Calu3 (cell line): ENCODE measurements around the gene OLFML3. TPM values are rescaled to one million over a fixed set of nuclear protein-coding genes. Genes with fewer than 3 reads are reported as not detected.

Source experiments
- BruUV-seq: library from RNA; stranded (reverse); fragments of 400-500 nt; replicated peaks from 2 replicates; lab custom pipeline; 2021; lab: Mats Ljungman, UMichigan
- CTCF ChIA-PET: fragments of 300-600 bp; sonication (Branson Sonifier 250); formaldehyde crosslinking; loops from one replicate; lab custom pipeline; 2022; ENCODE audit warnings: antibody characterized with exemption; lab: Charles Lee
- DNase-seq: peaks from one replicate; pipeline ENCODE4 v3.0.0; 2022
- H3K27ac Mint-ChIP-seq: one replicate; pipeline ENCODE4 v1.8.0; 2022; ENCODE audit warnings: mixed read lengths; ENCODE audit not compliant: unreplicated experiment
- H3K27me3 Mint-ChIP-seq: one replicate; pipeline ENCODE4 v1.8.0; 2022; ENCODE audit warnings: mixed read lengths; ENCODE audit not compliant: unreplicated experiment
- H3K36me3 Mint-ChIP-seq: one replicate; pipeline ENCODE4 v1.8.0; 2022; ENCODE audit warnings: mild to moderate bottlenecking, moderate library complexity, mixed read lengths; ENCODE audit not compliant: insufficient read depth, unreplicated experiment
- H3K4me1 Mint-ChIP-seq: one replicate; pipeline ENCODE4 v1.8.0; 2022; ENCODE audit warnings: mild to moderate bottlenecking, low read depth, mixed read lengths; ENCODE audit not compliant: unreplicated experiment
- H3K4me3 Mint-ChIP-seq: one replicate; pipeline ENCODE4 v1.8.0; 2022; ENCODE audit warnings: mild to moderate bottlenecking, low read depth, moderate library complexity, mixed read lengths; ENCODE audit not compliant: unreplicated experiment
- H3K9me3 Mint-ChIP-seq: one replicate; pipeline ENCODE4 v1.8.0; 2022; ENCODE audit warnings: low read depth, mixed read lengths; ENCODE audit not compliant: unreplicated experiment
- intact Hi-C: fragments of 100-400 bp; cut with micrococcal nuclease; formaldehyde crosslinking; loops from one replicate; pipeline ENCODE4 v1.10.0; 2022; ENCODE audit not compliant: unreplicated experiment
- total RNA-seq: library from RNA; stranded (reverse); gene quantifications from 2 replicates; pipeline ENCODE4 v1.2.3, GENCODE V29; 2022
- TF ChIP-seq, protein P1 (sequence below): fragments of 200-600 bp; IDR thresholded peaks from one replicate; pipeline ENCODE4 v1.8.0; 2022; ENCODE audit warnings: antibody characterized with exemption; ENCODE audit not compliant: unreplicated experiment

Gene OLFML3
- total RNA-seq, 1 experiment from 2014 or later: not detected

DNA sequence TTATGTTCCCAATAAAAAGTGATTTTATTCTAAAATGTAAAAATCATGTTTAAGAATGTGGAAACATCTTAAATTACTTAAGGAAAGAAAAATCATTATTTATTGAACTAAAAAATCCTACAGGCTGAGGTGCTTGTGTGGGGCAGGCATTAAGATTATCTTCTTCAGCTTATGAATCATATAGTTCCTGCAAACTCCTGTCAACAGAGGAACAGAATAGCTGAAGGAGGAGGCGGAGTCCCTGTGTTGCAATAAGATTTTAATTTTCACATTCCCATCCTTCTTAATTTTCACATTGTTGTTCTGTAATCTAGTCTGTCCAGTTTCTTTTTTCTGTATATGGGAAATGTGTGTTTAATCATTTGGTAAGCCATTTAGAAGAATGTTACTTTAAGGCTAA is 20.6 kb upstream of the OLFML3 start:
- Mint-ChIP-seq H3K27me3 (no peaks in the 10 kb centered on the region), H3K27ac (no peak overlapping the region), H3K4me1 (no peaks in the 10 kb centered on the region), H3K4me3 (no peak overlapping the region), H3K9me3 (no peaks in the 10 kb centered on the region), H3K36me3 (peaks cover 7% of the 10 kb centered on the region)
- TF ChIP-seq, protein P1, sequence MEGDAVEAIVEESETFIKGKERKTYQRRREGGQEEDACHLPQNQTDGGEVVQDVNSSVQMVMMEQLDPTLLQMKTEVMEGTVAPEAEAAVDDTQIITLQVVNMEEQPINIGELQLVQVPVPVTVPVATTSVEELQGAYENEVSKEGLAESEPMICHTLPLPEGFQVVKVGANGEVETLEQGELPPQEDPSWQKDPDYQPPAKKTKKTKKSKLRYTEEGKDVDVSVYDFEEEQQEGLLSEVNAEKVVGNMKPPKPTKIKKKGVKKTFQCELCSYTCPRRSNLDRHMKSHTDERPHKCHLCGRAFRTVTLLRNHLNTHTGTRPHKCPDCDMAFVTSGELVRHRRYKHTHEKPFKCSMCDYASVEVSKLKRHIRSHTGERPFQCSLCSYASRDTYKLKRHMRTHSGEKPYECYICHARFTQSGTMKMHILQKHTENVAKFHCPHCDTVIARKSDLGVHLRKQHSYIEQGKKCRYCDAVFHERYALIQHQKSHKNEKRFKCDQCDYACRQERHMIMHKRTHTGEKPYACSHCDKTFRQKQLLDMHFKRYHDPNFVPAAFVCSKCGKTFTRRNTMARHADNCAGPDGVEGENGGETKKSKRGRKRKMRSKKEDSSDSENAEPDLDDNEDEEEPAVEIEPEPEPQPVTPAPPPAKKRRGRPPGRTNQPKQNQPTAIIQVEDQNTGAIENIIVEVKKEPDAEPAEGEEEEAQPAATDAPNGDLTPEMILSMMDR: no peak
- intact Hi-C loops: no loop called here
- no TSS peak for BruUV-seq
- DNase-seq: no peak
- CTCF ChIA-PET: no interaction called here

DNA sequence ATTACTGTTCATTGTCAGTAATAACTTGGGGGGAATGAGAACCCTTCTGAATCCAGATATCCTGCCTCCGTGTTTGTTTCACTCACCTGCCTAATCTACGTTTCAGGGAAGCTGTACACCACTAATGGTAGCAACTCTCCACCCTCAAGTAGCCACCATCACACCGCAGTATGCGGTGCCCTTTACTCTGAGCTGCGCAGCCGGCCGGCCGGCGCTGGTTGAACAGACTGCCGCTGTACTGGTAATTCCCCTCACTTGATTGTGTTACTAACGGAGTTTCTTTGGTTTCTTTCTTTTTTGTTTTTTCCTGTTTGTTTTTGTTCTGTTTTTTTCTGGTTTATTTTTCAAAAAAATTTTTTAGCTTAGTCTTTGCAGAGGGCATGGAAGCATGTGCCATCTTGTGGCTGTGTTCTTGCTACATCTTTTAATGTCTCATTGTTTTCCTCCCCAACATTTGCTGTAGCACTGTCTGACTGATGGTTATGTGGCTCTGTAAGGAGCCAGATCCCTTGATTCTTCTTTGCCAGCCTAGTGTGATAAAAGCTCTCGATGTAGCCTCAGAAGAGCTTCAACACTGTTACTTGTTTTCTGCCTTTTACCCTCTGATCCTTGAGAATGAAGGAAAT is 15.9 kb upstream of the OLFML3 start:
- Mint-ChIP-seq H3K27me3 (no peaks in the 10 kb centered on the region), H3K9me3 (no peaks in the 10 kb centered on the region), H3K4me3 (no peak overlapping the region), H3K4me1 (no peaks in the 10 kb centered on the region), H3K27ac (no peak overlapping the region), H3K36me3 (peaks cover 19% of the 10 kb centered on the region)
- no TSS peak for BruUV-seq
- DNase-seq: no peak
- TF ChIP-seq, protein P1: no peak
- CTCF ChIA-PET: no interaction called here
- intact Hi-C loops: no loop called here

- Mint-ChIP-seq H3K9me3 (no peaks in the 10 kb centered on the region), H3K27me3 (no peaks in the 10 kb centered on the region), H3K4me3 (no peak overlapping the region), H3K36me3 (peaks cover 29% of the 10 kb centered on the region), H3K4me1 (no peaks in the 10 kb centered on the region), H3K27ac (no peak overlapping the region)
- no TSS peak for BruUV-seq
- intact Hi-C loops: no loop called here
- TF ChIP-seq, protein P1: no peak
- CTCF ChIA-PET: no interaction called here
- DNase-seq: no peak
Measured at GRCh38 chr1:113965703-113966412, 13.4 kb upstream of the OLFML3 start.

GRCh38 chr1:113972954-113973353 is 6.3 kb upstream of the OLFML3 start:
- H3K4me3 Mint-ChIP-seq: no peak overlapping the region
- H3K27me3 Mint-ChIP-seq: no peaks in the 10 kb centered on the region
- H3K36me3 Mint-ChIP-seq: peaks cover 14% of the 10 kb centered on the region
- intact Hi-C loops: no loop called here
- H3K27ac Mint-ChIP-seq: no peak overlapping the region
- no TSS peak for BruUV-seq
- TF ChIP-seq, protein P1: no peak
- DNase-seq: no peak
- CTCF ChIA-PET: no interaction called here
- H3K9me3 Mint-ChIP-seq: no peaks in the 10 kb centered on the region
- H3K4me1 Mint-ChIP-seq: no peaks in the 10 kb centered on the region
